T-helper 2 cell treated with Interferon-gamma antibody and Interleukin-4, amounts not matched to agents 100 ng/mL and 5 ng/mL, for 36 hours (primary cell): Measurements from ENCODE around the gene IPCEF1. TPM values are rescaled to one million over a fixed set of nuclear protein-coding genes. Genes with fewer than 3 reads are reported as not detected.
"Not testable (repeated sequence)": the region's sequence is repeated elsewhere in the genome, so short reads cannot be mapped to it uniquely, and the experiment has no call there.

Source experiments
- intact Hi-C: fragments of 100-400 bp; cut with micrococcal nuclease; formaldehyde crosslinking; loops from one replicate; pipeline ENCODE4 v1.15.1; 2023
- total RNA-seq: library from RNA; stranded (reverse); gene quantifications from 2 replicates; pipeline ENCODE4 v1.2.3, GENCODE V29; 2022

The IPCEF1 gene
- total RNA-seq, 1 donor from 2014 or later, result 10.2 TPM

GRCh38 chr6:154228521-154228905 lies 128.1 kb downstream of the IPCEF1 start:
- intact Hi-C loops, result no loop called here

GRCh38 chr6:154227862-154228520 lies 128.6 kb downstream of the IPCEF1 start:
- intact Hi-C loops, result no loop called here

GRCh38 chr6:154226461-154226860 lies 130.1 kb downstream of the IPCEF1 start:
- intact Hi-C loops, result no loop called here

GRCh38 chr6:154223296-154223695 lies 133.3 kb downstream of the IPCEF1 start:
- intact Hi-C loops, result no loop called here

GRCh38 chr6:154222716-154223115 lies 133.9 kb downstream of the IPCEF1 start:
- intact Hi-C loops, result no loop called here

GRCh38 chr6:154219250-154219649 lies 137.4 kb downstream of the IPCEF1 start:
- intact Hi-C loops, result no loop called here

GRCh38 chr6:154218787-154219186 lies 137.8 kb downstream of the IPCEF1 start:
- intact Hi-C loops, result no loop called here

- intact Hi-C loops, result no loop called here
These were observed 138.3 kb downstream of the IPCEF1 start for GRCh38 chr6:154218301-154218700.

- intact Hi-C loops, result no loop called here
These were observed 142.8 kb downstream of the IPCEF1 start for GRCh38 chr6:154213782-154214181.

GRCh38 chr6:154210678-154211077 lies 145.9 kb downstream of the IPCEF1 start:
- intact Hi-C loops, result no loop called here

GRCh38 chr6:154209555-154209954 lies 147.0 kb downstream of the IPCEF1 start:
- intact Hi-C loops, result no loop called here

GRCh38 chr6:154206996-154207395 lies 149.6 kb downstream of the IPCEF1 start:
- intact Hi-C loops, result no loop called here

GRCh38 chr6:154206141-154206540 lies 150.5 kb downstream of the IPCEF1 start:
- intact Hi-C loops, result no loop called here

GRCh38 chr6:154202958-154203357 lies 153.6 kb downstream of the IPCEF1 start:
- intact Hi-C loops, result no loop called here

GRCh38 chr6:154202339-154202738 lies 154.3 kb downstream of the IPCEF1 start:
- intact Hi-C loops, result no loop called here

- intact Hi-C loops, result not testable (repeated sequence)
These were observed 154.9 kb downstream of the IPCEF1 start for GRCh38 chr6:154201688-154202087.

GRCh38 chr6:154197196-154197860 lies 159.3 kb downstream of the IPCEF1 start:
- intact Hi-C loops, result no loop called here

- intact Hi-C loops, result no loop called here
These were observed 160.2 kb downstream of the IPCEF1 start for GRCh38 chr6:154196333-154196885.

- intact Hi-C loops, result no loop called here
These were observed 168.9 kb downstream of the IPCEF1 start for GRCh38 chr6:154187714-154188113.

GRCh38 chr6:154187203-154187602 lies 169.4 kb downstream of the IPCEF1 start:
- intact Hi-C loops, result no loop called here

GRCh38 chr6:154179434-154179833 lies 177.2 kb downstream of the IPCEF1 start:
- intact Hi-C loops, result no loop called here

GRCh38 chr6:154172393-154172792 lies 184.2 kb downstream of the IPCEF1 start:
- intact Hi-C loops, result not testable (repeated sequence)

GRCh38 chr6:154170106-154170505 lies 186.5 kb downstream of the IPCEF1 start:
- intact Hi-C loops, result no loop called here
